NB4 (cell line): ENCODE data around the gene RNF169.
"Not testable (repeated sequence)": the region's sequence is repeated elsewhere in the genome, so short reads cannot be mapped to it uniquely, and the experiment has no call there.

Experiments
- DNase-seq: peaks from one replicate; pipeline ENCODE4 v3.0.0; 2010; ENCODE audit warnings: low read depth
- H3K4me3 ChIP-seq: one replicate; pipeline ENCODE4 v1.5.1; 2011; ENCODE audit warnings: mild to moderate bottlenecking, low read depth, low read length, moderate library complexity
- CTCF ChIP-seq: IDR thresholded peaks from one replicate; pipeline ENCODE4 v1.5.1; 2012; ENCODE audit warnings: low read depth, low read length
- MAX ChIP-seq: IDR thresholded peaks from 2 replicates; pipeline ENCODE4 v1.6.1; 2011; ENCODE audit warnings: low read depth, low read length
- MYC ChIP-seq: IDR thresholded peaks from 2 replicates; pipeline ENCODE4 v1.6.1; 2011; ENCODE audit warnings: low read depth, low read length
- POLR2A ChIP-seq: IDR thresholded peaks from 2 replicates; pipeline ENCODE4 v1.6.1; 2011; ENCODE audit warnings: mild to moderate bottlenecking; ENCODE audit not compliant: insufficient read length; ENCODE audit errors: extremely low read depth

RNF169 gene

GRCh38 chr11:74818283-74818946, 69.8 kb downstream of the RNF169 start:
- no peak overlapping the region for H3K4me3 ChIP-seq
- TF ChIP-seq CTCF (no peak), MAX (no peak), MYC (no peak), POLR2A (no peak)
- no peak for DNase-seq

- no peak overlapping the region for H3K4me3 ChIP-seq
- DNase-seq = no peak
- TF ChIP-seq MYC (no peak), POLR2A (no peak), MAX (no peak), CTCF (no peak)
Observed at GRCh38 chr11:74819400-74819799, 70.8 kb downstream of the RNF169 start.

GRCh38 chr11:74820763-74821162, 72.1 kb downstream of the RNF169 start:
- no peak overlapping the region for H3K4me3 ChIP-seq
- TF ChIP-seq MYC = no peak
- no peak for TF ChIP-seq MAX
- no peak for TF ChIP-seq POLR2A
- no peak for TF ChIP-seq CTCF
- DNase-seq = no peak

- H3K4me3 ChIP-seq = no peak overlapping the region
- no peak for TF ChIP-seq MAX
- no peak for TF ChIP-seq POLR2A
- TF ChIP-seq MYC = no peak
- TF ChIP-seq CTCF = no peak
- DNase-seq = no peak
Observed at GRCh38 chr11:74822170-74822569, 73.5 kb downstream of the RNF169 start.

GRCh38 chr11:74824285-74824982, 75.8 kb downstream of the RNF169 start:
- H3K4me3 ChIP-seq = no peak overlapping the region
- no peak for DNase-seq
- no peak for TF ChIP-seq POLR2A
- TF ChIP-seq MYC = no peak
- TF ChIP-seq CTCF = no peak
- no peak for TF ChIP-seq MAX

GRCh38 chr11:74825596-74825995, 76.9 kb downstream of the RNF169 start:
- not testable (repeated sequence) for DNase-seq

More at GRCh38 chr11:74825596-74825995, 76.9 kb downstream of the RNF169 start:
- not testable (repeated sequence) for H3K4me3 ChIP-seq
